Measurements from ENCODE around the gene WRNIP1.

WRNIP1 gene

DNA sequence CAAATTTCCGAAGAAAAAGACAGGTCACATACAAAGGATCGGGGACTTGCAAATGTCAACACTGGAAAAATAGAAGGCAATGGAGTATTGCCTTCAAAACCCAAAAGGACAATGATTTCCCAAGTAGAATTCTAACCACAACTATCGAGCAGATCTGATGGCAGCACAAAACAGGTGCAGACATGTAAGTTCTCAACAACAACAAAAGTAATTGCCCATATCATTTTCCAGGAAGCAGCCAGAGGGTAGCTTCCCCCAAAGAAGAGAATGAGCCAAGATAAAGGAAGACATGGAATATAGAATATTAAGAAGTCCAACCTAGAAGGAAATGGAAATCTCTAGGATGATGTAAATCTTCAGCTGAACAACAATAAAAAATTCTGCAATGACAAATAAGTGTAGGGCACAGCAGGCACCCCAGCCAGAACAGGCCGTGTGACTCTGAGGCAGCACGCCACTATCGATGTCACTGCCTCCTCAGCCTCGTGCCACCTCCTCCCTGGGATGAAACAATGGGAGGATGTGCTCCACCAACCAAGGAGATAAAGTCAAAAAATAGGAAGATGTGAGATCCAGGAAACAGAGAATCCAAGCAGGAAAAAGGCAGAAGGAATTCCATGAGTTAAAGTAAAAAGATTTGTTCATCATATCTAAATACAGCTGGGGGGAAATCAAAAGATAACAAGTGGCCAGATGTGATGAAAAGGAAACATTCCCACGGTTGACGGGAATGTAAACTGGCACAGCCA lies 42.3 kb downstream of the WRNIP1 start:
- DNase-seq (ENCODE audit: low spot score): no peak

DNA sequence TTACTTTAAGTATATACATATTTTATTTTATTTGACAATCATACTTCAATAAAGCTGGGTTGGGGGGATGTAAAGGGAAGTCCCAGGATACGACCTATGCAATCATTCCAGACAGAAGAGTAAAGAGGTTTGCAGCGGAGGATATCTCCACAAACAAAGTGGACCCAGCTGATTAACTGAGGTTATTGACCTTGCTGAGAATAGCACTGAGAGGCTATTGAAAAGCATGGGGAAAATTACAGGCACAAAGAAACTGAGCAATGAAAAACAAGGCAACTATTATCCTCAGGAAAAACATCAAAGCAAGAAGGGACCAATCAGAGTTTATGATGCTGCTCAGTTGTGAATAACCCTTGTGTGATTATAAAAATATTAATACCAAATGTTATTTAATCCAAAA lies 43.8 kb downstream of the WRNIP1 start:
- no peak for DNase-seq (ENCODE audit: low spot score)

DNA sequence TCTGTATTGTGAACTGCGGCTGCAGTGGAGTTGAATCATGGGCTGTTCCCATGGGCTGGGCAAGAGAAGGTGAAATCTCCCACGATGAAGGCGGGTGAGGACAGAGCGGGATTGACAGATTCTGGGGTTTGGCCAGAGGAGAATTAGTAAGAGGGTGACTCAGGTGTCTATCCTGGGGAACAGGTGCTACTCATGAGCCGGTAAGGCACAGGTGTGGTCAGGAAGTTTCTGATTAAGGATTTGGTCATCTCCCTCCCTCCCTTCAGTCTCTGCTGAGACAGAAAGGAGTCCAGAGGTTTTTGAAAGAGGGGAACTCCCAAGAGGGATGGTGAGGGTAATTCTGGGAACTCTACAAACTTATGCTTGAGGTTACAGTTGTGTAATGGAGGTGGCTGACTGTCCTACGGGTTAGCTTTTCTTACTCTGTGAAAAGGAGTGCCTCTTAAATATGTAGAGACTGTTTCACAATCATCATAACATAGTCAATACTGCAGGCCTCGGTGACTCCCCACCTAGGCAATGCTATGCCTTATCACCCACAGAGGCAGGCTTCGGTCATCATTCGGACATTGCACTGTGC lies 45.0 kb downstream of the WRNIP1 start:
- DNase-seq (ENCODE audit: low spot score): no peak

- DNase-seq (ENCODE audit: low spot score): no peak
These were observed 47.5 kb downstream of the WRNIP1 start for GRCh38 chr6:2812695-2813094.

DNA sequence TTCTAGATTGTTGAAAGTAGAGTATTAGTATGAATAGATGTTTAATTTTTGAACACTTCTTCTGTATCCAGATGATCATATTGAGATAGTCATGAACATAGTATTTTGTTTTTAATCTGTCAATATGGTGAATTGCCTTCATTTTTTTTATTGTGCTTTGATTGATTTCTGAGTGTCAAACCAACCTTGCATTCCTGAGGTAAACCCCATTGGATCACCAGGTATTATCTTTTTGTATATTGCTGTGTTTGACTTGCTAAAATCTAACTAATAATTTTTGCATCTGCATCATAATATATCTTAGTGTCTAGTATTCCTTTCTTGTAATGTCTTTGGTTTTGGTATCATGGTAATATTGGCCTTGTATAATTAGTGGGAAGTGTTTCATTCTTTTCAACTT lies 51.0 kb downstream of the WRNIP1 start:
- no peak for DNase-seq (ENCODE audit: low spot score)

GRCh38 chr6:2817903-2818443 lies 52.8 kb downstream of the WRNIP1 start:
- no peak for DNase-seq (ENCODE audit: low spot score)

GRCh38 chr6:2818593-2818992 lies 53.4 kb downstream of the WRNIP1 start:
- no peak for DNase-seq (ENCODE audit: low spot score)

DNA sequence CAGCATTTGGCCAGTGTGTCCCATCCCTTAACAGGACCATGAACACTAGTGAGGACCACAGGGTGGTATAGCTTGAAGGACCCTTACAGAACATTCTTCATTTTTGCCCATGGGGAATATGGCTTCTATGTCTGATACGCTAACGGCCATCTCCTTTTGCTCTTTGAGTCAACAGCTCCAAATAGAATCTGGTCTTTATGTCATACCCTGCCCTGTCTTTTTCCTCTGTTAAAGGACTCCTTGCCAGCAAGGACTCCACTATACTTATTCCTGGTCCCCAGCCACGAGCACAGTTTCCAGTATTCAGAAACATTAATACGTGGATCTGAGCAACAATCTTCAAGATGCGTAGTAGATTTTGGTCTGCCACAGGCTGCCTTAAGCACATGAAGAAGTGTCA lies 53.9 kb downstream of the WRNIP1 start:
- DNase-seq (ENCODE audit: low spot score): no peak

DNA sequence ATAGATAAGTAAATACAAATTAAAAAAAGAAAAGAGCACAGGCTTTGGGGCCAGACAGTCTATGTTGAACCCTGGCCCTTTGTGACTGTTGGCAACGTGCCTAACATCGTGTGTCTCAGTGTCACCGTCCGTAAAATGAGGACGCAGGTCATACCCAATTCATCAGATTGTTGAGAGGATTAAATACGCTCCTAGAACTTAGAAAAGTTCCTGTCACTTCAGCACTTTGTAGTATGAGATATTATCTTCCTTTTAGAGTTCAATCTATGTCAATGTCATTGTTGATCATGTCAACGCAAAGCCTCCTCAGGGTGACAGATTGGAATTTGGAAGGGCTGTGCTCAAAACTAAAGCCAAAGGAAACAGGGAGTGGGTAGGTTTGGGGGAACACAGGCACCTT lies 54.8 kb downstream of the WRNIP1 start:
- DNase-seq (ENCODE audit: low spot score): no peak

- DNase-seq (ENCODE audit: low spot score): no peak
These were observed 55.2 kb downstream of the WRNIP1 start for GRCh38 chr6:2820415-2820814.

DNA sequence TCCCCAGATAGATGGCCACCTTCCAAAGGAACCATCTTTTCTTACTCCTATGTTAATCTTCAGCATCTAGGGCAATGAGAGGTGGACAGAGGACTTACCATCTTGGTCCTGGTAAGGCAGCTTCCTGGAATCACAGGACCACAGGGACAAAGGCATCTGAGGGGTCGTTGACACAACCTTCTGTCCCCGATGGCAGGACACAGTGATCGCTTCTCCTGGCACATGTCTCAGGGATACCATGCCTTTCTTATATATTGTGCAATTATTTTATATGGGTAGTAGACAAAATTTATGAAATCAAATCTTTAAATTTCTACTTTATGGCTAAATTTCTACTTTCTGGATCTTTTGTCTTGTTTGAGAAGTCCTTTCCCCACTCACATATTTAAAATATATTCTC lies 56.4 kb downstream of the WRNIP1 start:
- no peak for DNase-seq (ENCODE audit: low spot score)

GRCh38 chr6:2823104-2823850 lies 58.1 kb downstream of the WRNIP1 start:
- DNase-seq (ENCODE audit: low spot score): no peak

GRCh38 chr6:2826131-2826530 lies 60.9 kb downstream of the WRNIP1 start:
- DNase-seq (ENCODE audit: low spot score): no peak

GRCh38 chr6:2827142-2827541 lies 61.9 kb downstream of the WRNIP1 start:
- DNase-seq (ENCODE audit: low spot score): no peak

DNA sequence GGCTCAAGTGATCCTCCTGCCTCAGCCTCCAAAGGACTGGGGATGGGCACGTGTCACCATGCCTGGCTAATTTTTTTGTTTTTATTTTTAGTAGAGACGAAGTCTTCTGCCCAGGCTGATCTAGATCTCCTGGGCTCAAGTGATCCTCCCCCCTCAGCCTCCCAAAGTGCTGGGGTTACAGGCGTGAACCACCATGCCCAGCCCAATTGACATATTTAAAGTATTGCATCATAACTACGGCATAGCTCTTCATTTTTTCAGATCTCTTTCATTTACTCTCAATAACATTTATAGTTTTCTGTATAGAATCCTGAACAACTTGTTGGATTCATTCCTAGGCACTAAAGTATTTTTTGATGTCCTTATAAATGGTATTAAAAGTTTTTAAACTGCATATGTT lies 63.4 kb downstream of the WRNIP1 start:
- no peak for DNase-seq (ENCODE audit: low spot score)

GRCh38 chr6:2829253-2829652 lies 64.1 kb downstream of the WRNIP1 start:
- no peak for DNase-seq (ENCODE audit: low spot score)

DNA sequence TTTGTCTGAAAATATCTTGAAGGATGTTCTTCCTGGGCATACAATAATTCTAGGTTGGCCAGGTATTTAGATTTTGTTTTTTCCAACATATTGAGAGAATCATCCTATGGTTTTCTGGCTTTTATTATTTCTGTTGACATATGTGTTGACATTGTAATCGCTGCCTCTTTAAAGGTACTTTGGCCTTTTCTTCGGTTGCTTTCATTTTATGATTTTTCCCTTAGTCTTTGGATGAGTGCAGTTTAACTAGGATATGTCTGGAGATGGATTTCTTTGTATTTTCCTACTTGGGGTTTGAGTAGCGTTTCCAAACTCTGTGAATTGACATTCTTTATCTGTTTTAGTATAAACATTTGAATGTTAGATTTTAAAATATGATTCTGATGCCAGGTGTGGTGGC lies 65.0 kb downstream of the WRNIP1 start:
- DNase-seq (ENCODE audit: low spot score): no peak

DNA sequence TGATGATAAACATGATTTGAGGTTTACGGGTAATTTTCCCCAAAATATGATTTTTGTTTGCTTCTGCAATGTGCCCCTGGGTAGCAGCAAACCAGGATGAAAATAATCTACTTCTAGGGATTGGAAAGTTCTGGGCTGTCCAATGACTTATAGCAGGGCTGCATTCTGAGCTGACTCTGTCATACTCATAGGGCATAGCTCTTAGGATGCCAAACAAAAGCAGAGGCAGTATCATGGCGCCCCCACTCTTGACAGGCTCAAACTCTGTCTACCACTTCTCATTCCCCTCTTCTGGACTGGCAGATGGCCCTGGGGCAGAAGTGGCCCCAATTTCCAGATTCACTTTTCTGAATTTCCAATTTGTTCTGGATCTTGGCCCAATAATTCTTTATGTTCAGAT lies 66.2 kb downstream of the WRNIP1 start:
- DNase-seq (ENCODE audit: low spot score): no peak

GRCh38 chr6:2834262-2834661 lies 69.1 kb downstream of the WRNIP1 start:
- DNase-seq (ENCODE audit: low spot score): no peak
